Measurements from ENCODE around the gene SEMA6C. TPM values are rescaled to one million over a fixed set of nuclear protein-coding genes. Genes with fewer than 3 reads are reported as not detected.

Gene SEMA6C
- total and polyA plus RNA-seq, 2 of the 8 experiments (the other 6 are each of a cell fraction or from before 2014, with no cell fraction given) = 12.2 to 15.7 TPM

- no peak for TF ChIP-seq YY1 (IDR thresholded peaks at IDR 0.05; ENCODE audit: low read depth, low read length)
- no peak for TF ChIP-seq BACH1 (IDR thresholded peaks at IDR 0.05; ENCODE audit: low read length)
- no peak for TF ChIP-seq POU5F1 (IDR thresholded peaks at IDR 0.05; ENCODE audit: low read depth, low read length)
- TF ChIP-seq JUND (IDR thresholded peaks at IDR 0.05; ENCODE audit: low read length) = no peak
- TF ChIP-seq SP1 (IDR thresholded peaks at IDR 0.05; ENCODE audit: low read depth, low read length) = peak; percentile 41; the same call in 1 of the 2 replicates
- no peak for TF ChIP-seq BCL11A (IDR thresholded peaks at IDR 0.05; ENCODE audit: low read depth in 2 of 2, low read length in 2 of 2)
- TF ChIP-seq PHF8 (conservative IDR thresholded peaks at IDR 0.05; ENCODE audit: low read depth, low read length) = peak; percentile 34; the same call in 1 of the 2 replicates
- TF ChIP-seq, protein P1, sequence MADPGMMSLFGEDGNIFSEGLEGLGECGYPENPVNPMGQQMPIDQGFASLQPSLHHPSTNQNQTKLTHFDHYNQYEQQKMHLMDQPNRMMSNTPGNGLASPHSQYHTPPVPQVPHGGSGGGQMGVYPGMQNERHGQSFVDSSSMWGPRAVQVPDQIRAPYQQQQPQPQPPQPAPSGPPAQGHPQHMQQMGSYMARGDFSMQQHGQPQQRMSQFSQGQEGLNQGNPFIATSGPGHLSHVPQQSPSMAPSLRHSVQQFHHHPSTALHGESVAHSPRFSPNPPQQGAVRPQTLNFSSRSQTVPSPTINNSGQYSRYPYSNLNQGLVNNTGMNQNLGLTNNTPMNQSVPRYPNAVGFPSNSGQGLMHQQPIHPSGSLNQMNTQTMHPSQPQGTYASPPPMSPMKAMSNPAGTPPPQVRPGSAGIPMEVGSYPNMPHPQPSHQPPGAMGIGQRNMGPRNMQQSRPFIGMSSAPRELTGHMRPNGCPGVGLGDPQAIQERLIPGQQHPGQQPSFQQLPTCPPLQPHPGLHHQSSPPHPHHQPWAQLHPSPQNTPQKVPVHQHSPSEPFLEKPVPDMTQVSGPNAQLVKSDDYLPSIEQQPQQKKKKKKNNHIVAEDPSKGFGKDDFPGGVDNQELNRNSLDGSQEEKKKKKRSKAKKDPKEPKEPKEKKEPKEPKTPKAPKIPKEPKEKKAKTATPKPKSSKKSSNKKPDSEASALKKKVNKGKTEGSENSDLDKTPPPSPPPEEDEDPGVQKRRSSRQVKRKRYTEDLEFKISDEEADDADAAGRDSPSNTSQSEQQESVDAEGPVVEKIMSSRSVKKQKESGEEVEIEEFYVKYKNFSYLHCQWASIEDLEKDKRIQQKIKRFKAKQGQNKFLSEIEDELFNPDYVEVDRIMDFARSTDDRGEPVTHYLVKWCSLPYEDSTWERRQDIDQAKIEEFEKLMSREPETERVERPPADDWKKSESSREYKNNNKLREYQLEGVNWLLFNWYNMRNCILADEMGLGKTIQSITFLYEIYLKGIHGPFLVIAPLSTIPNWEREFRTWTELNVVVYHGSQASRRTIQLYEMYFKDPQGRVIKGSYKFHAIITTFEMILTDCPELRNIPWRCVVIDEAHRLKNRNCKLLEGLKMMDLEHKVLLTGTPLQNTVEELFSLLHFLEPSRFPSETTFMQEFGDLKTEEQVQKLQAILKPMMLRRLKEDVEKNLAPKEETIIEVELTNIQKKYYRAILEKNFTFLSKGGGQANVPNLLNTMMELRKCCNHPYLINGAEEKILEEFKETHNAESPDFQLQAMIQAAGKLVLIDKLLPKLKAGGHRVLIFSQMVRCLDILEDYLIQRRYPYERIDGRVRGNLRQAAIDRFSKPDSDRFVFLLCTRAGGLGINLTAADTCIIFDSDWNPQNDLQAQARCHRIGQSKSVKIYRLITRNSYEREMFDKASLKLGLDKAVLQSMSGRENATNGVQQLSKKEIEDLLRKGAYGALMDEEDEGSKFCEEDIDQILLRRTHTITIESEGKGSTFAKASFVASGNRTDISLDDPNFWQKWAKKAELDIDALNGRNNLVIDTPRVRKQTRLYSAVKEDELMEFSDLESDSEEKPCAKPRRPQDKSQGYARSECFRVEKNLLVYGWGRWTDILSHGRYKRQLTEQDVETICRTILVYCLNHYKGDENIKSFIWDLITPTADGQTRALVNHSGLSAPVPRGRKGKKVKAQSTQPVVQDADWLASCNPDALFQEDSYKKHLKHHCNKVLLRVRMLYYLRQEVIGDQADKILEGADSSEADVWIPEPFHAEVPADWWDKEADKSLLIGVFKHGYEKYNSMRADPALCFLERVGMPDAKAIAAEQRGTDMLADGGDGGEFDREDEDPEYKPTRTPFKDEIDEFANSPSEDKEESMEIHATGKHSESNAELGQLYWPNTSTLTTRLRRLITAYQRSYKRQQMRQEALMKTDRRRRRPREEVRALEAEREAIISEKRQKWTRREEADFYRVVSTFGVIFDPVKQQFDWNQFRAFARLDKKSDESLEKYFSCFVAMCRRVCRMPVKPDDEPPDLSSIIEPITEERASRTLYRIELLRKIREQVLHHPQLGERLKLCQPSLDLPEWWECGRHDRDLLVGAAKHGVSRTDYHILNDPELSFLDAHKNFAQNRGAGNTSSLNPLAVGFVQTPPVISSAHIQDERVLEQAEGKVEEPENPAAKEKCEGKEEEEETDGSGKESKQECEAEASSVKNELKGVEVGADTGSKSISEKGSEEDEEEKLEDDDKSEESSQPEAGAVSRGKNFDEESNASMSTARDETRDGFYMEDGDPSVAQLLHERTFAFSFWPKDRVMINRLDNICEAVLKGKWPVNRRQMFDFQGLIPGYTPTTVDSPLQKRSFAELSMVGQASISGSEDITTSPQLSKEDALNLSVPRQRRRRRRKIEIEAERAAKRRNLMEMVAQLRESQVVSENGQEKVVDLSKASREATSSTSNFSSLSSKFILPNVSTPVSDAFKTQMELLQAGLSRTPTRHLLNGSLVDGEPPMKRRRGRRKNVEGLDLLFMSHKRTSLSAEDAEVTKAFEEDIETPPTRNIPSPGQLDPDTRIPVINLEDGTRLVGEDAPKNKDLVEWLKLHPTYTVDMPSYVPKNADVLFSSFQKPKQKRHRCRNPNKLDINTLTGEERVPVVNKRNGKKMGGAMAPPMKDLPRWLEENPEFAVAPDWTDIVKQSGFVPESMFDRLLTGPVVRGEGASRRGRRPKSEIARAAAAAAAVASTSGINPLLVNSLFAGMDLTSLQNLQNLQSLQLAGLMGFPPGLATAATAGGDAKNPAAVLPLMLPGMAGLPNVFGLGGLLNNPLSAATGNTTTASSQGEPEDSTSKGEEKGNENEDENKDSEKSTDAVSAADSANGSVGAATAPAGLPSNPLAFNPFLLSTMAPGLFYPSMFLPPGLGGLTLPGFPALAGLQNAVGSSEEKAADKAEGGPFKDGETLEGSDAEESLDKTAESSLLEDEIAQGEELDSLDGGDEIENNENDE (IDR thresholded peaks at IDR 0.05; ENCODE audit: insufficient replicate concordance, low read length) = no peak
- TF ChIP-seq KDM1A (IDR thresholded peaks at IDR 0.05; ENCODE audit: borderline replicate concordance, low read length) = no peak
- no peak for TF ChIP-seq KDM5A (IDR thresholded peaks at IDR 0.05; ENCODE audit: low read length)
- TF ChIP-seq RBBP5 (IDR thresholded peaks at IDR 0.05; ENCODE audit: borderline replicate concordance, low read depth, low read length) = no peak; the same call in 1 of the 2 replicates
These were observed at the start of gene SEMA6C (continued) for GRCh38 chr1:151146412-151147131.
